ENCODE results near the gene KMT2B.

Gene KMT2B

GRCh38 chr19:35704218-35704617, 13.6 kb upstream of the KMT2B start, which contains the start of gene ZBTB32:
TSS of gene ZBTB32 (plus strand) at chr19:35704558. CDS start at chr19:35714627, 10,069 bp downstream.
- H3K27ac ChIP-seq (ENCODE audit: low read length) = no peak within 1 kb of the TSS
- no peaks in the 10 kb centered on the region for H3K79me2 ChIP-seq (ENCODE audit: low read length)
- H2AFZ ChIP-seq (ENCODE audit: low read length) = no peak within 1 kb of the TSS
- no peak within 1 kb of the TSS for H3K4me3 ChIP-seq (ENCODE audit: low read length)
- H3K9ac ChIP-seq (ENCODE audit: low read length) = no peak within 1 kb of the TSS
- H3K9me3 ChIP-seq (replicated peaks; ENCODE audit: insufficient read depth, low read length) = no peaks in the 10 kb centered on the region
- no peaks in the 10 kb centered on the region for H3F3A ChIP-seq (ENCODE audit: insufficient read depth, low read length)
- no peak within 1 kb of the TSS for H3K4me2 ChIP-seq (ENCODE audit: low read depth, low read length)
- TF ChIP-seq EZH2 (optimal IDR thresholded peaks at IDR 0.05; ENCODE audit: low read depth, low read length) (no peak), EZH2phosphoT487 (IDR thresholded peaks at IDR 0.05; ENCODE audit: low read length) (no peak)
- TF ChIP-seq, protein P1, sequence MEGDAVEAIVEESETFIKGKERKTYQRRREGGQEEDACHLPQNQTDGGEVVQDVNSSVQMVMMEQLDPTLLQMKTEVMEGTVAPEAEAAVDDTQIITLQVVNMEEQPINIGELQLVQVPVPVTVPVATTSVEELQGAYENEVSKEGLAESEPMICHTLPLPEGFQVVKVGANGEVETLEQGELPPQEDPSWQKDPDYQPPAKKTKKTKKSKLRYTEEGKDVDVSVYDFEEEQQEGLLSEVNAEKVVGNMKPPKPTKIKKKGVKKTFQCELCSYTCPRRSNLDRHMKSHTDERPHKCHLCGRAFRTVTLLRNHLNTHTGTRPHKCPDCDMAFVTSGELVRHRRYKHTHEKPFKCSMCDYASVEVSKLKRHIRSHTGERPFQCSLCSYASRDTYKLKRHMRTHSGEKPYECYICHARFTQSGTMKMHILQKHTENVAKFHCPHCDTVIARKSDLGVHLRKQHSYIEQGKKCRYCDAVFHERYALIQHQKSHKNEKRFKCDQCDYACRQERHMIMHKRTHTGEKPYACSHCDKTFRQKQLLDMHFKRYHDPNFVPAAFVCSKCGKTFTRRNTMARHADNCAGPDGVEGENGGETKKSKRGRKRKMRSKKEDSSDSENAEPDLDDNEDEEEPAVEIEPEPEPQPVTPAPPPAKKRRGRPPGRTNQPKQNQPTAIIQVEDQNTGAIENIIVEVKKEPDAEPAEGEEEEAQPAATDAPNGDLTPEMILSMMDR (IDR thresholded peaks at IDR 0.05; ENCODE audit: low read length) = no peak
- no peaks in the 10 kb centered on the region for H3K9me2 ChIP-seq (replicated peaks; ENCODE audit: insufficient read depth, low read length)
- H3K36me3 ChIP-seq (replicated peaks; ENCODE audit: insufficient read depth, low read length) = no peaks in the 10 kb centered on the region
- no peak for DNase-seq
- no peaks in the 10 kb centered on the region for H4K20me1 ChIP-seq (ENCODE audit: insufficient read depth, low read length)
- peaks cover 28% of the 10 kb centered on the region for H3K27me3 ChIP-seq (replicated peaks; ENCODE audit: insufficient read depth, low read length)
- no peaks in the 10 kb centered on the region for H3K4me1 ChIP-seq (ENCODE audit: low read length)

DNA sequence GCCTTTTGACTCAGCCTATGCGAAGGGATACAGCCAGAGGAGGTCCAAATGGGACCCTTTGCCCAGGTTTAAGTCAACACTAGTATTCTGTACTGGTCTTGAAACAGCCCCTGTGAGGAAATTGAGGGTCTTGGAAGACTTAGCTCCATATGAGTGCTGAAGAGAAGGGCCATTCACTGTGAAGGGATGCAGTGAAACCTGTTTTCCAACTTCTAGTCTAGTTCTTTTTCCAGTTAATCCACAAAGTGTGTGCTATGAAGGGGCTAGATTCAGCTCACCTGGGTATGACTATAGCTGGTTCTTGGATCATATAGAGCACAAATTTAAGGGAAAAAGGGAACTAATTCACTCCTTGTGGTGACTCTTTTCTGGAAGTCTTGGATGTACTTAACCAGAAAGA, 9.4 kb upstream of the KMT2B start:
- H3K27me3 ChIP-seq (replicated peaks; ENCODE audit: insufficient read depth, low read length) = peaks cover 53% of the 10 kb centered on the region
- H4K20me1 ChIP-seq (ENCODE audit: insufficient read depth, low read length) = no peaks in the 10 kb centered on the region
- no peaks in the 10 kb centered on the region for H3K9me2 ChIP-seq (replicated peaks; ENCODE audit: insufficient read depth, low read length)
- peaks cover 5% of the 10 kb centered on the region; the same call in 1 of the 2 replicates for H3K4me1 ChIP-seq (ENCODE audit: low read length)
- TF ChIP-seq EZH2phosphoT487 (IDR thresholded peaks at IDR 0.05; ENCODE audit: low read length) (no peak), EZH2 (optimal IDR thresholded peaks at IDR 0.05; ENCODE audit: low read depth, low read length) (no peak)
- TF ChIP-seq, protein P1 (IDR thresholded peaks at IDR 0.05; ENCODE audit: low read length) = no peak
- H2AFZ ChIP-seq (ENCODE audit: low read length) = no peak overlapping the region
- no peaks in the 10 kb centered on the region for H3K79me2 ChIP-seq (ENCODE audit: low read length)
- no peaks in the 10 kb centered on the region for H3K36me3 ChIP-seq (replicated peaks; ENCODE audit: insufficient read depth, low read length)
- no peaks in the 10 kb centered on the region for H3F3A ChIP-seq (ENCODE audit: insufficient read depth, low read length)
- H3K27ac ChIP-seq (ENCODE audit: low read length) = no peak overlapping the region
- no peak overlapping the region for H3K9ac ChIP-seq (ENCODE audit: low read length)
- no peak for DNase-seq
- H3K9me3 ChIP-seq (replicated peaks; ENCODE audit: insufficient read depth, low read length) = no peaks in the 10 kb centered on the region
- no peak overlapping the region for H3K4me3 ChIP-seq (ENCODE audit: low read length)
- no peak overlapping the region for H3K4me2 ChIP-seq (ENCODE audit: low read depth, low read length)

DNA sequence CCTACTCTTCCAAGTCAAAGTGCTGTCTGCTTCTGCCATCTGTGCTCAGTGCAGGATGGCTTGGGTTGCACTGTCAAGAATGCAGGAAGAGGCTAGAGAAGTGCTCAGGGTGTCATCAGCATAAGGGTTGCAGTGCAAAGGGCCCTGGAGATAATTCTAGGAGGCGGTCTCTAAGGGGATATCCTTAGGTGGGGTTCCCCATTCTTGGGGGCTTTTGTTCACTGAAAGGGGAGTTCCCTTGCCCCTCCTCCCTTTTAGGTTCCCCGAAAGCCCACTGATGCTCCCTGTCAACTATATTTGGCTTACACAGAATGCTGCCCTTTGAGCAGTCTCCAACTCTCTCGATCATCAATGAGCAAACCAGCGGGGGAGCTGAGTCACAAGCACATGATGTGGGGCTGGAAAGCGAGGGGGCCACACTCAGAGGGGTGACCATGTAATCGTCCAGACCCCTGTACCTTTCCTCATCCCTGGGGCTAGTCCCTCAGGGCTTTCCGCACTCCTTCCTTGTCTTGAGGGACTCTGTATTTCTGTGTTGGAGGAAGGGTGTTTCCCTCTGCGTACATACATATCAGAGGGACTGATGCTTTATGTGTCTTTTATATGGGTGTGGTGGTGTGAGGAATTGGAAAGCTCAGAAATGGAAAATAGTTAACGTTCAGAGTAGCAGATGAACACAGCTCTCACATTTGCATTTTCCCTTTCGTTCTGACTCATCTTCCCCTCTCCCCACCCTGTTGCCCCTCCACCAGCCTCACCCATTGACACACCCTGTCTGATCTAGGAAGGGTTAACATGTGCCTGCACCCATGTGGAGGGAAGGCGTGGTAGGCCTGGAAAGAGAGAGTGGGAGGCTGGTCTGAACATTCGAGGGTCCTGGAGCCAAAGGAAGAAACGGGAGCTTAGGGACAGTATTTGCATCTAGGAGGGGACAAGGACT, 6.7 kb upstream of the KMT2B start:
- TF ChIP-seq EZH2 (optimal IDR thresholded peaks at IDR 0.05; ENCODE audit: low read depth, low read length) (no peak), EZH2phosphoT487 (IDR thresholded peaks at IDR 0.05; ENCODE audit: low read length) (no peak)
- TF ChIP-seq, protein P1 (IDR thresholded peaks at IDR 0.05; ENCODE audit: low read length) = no peak
- Histone ChIP-seq H3K9me3 (replicated peaks; ENCODE audit: insufficient read depth, low read length) (no peaks in the 10 kb centered on the region), H3K9ac (ENCODE audit: low read length) (no peak overlapping the region), H4K20me1 (ENCODE audit: insufficient read depth, low read length) (no peaks in the 10 kb centered on the region), H3K27ac (ENCODE audit: low read length) (no peak overlapping the region), H3F3A (ENCODE audit: insufficient read depth, low read length) (peaks cover under 1% of the 10 kb centered on the region; the same call in 1 of the 2 replicates), H3K4me1 (ENCODE audit: low read length) (peaks cover 9% of the 10 kb centered on the region), H2AFZ (ENCODE audit: low read length) (no peak overlapping the region), H3K27me3 (replicated peaks; ENCODE audit: insufficient read depth, low read length) (peaks cover 59% of the 10 kb centered on the region), H3K4me2 (ENCODE audit: low read depth, low read length) (no peak overlapping the region), H3K9me2 (replicated peaks; ENCODE audit: insufficient read depth, low read length) (no peaks in the 10 kb centered on the region), H3K79me2 (ENCODE audit: low read length) (no peaks in the 10 kb centered on the region), H3K36me3 (replicated peaks; ENCODE audit: insufficient read depth, low read length) (no peaks in the 10 kb centered on the region), H3K4me3 (ENCODE audit: low read length) (no peak overlapping the region)
- DNase-seq = no peak
